Ecto neural progenitor cell (in vitro differentiated cells): ENCODE measurements around the gene NPW.
"Not testable (repeated sequence)": the region's sequence is repeated elsewhere in the genome, so short reads cannot be mapped to it uniquely, and the experiment has no call there.

Source experiments
- DNase-seq: peaks from one replicate; pipeline ENCODE4 v3.0.0-alpha.2; 2018; ENCODE audit warnings: low spot score

NPW gene

GRCh38 chr16:2002406-2003230, 17.0 kb upstream of the NPW start:
- DNase-seq: no peak

GRCh38 chr16:2003231-2003826, 16.3 kb upstream of the NPW start:
- DNase-seq: no peak

GRCh38 chr16:2003827-2004641, 15.6 kb upstream of the NPW start:
- peak; percentile 97 for DNase-seq

GRCh38 chr16:2004795-2005517, 14.6 kb upstream of the NPW start:
- DNase-seq: no peak

DNA sequence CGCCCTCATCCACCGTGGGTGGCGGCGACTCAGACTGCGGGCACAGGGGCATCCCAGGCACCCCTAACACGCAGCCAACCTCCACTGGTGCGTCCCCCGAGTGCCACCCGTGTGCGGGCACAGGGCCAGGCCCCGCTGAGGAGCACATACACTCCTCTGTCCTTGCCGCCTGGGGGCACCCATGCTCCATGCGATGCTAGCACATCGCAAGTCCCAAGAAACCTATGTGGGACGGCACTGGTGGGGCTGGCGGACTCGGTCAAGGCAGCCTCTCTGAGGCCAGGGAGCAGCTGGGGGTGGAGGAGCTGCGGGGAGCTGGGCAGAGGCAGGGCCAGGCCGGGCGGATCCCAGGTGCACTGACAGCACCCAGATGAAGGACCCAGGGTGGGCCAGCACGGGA, 13.9 kb upstream of the NPW start:
- DNase-seq: no peak

DNA sequence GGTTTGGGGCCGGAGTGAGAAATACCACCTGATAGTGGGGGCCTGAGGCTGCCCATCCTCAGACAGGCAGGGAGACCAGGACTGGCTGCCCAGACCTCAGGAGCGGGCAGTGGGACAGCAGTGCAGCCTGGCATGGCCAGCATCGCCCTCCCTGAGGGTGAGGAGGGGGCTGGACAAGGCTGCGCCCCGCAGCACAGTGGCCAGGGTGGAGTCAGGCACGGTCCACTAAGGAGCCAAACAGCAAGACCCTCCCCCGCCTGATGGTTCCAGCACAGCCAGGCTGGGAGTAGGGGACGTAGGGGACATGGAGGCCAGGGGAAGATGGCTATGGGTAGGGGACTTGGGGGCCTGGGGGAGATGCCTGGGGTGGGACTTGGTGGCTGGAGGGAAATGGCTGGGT, 13.3 kb upstream of the NPW start:
- DNase-seq: no peak

DNA sequence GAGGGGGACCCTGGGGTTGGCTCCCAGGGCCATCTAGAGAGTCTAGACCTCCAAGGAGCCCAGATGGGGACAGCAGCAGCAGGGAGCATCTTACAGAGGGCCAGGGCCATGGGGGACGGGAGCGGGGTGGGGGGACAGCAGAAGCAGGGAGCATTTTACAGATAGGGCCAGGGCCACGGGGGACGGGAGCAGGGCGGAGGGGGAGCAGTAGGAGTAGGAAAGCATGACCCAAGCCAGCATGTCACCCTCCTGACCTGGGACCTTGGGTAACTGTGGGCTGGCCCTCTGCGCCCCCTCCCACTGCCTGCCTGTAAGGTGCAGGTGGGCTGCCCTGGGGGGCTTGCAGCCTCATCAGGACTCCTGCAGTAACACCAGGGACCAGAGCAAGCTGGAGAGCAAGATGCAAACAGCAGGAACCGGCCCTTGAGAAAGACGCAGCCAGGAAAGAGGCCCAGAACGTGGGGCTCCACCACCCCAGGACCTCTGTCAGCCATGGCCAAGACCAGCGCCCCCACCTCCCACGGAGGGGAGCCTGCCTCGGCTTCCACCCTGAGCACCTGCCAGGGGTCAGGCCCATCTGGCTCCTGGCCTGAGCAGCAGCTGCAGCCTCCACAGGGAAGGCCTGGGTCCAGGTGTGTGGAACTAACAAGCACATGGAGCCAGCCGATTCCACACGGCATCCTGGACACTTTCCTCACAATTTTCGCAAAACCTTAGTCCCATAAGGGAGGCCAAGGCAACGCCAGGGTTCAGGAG, 12.3 kb upstream of the NPW start:
- no peak for DNase-seq

DNA sequence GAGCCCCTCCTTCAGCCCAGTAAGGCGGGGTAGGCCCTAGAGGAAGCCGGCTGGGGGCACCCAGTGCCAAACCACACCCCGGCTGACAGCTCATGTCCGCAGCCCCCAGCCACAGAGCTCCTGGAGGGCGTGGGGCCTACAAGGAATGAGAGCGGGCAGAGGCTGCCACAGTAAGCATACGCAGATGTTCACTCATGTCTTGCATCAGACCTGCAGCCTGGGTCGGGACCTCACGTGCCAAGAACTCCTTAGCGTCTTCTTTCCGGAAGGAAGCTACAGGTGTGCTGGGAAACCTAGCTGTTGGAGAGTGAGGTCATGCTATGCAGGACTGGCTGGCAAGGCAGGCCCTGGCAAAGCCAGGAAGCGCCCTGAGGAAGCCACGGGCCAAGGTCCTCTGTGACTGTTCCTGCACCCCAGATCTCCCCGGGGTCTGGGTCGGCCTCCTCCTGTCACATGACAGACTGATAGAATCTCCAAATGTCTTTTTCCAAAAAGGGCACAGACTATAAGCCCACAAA, 11.5 kb upstream of the NPW start:
- no peak for DNase-seq

GRCh38 chr16:2008631-2009163, 10.9 kb upstream of the NPW start:
- DNase-seq: no peak

DNA sequence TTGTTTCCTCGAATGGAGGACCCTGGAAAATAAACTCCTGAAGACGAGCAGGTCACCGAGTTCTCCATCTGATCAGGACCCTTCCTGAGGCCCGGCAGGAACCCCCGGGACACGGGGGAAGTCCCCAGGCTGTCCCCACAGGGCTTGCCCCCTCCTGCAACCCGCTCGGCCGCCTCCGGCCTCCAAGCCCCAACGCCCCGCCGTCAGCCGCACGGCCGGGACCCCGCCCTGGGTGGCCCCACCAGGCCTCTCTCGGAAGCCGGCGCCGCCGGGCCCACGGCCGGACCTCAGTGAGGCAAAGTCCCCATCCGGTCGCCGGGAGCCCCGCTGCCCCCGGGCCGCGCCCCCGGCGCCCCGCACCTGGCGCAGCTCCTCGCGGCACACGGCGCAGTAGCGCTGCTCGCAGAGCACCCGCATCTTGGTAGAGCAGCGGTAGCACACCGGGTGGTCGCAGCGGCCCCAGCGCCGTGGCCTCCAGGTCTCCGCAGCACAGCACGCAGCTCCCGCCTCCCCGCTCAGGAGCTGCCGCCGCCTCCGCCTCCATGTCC, 10.3 kb upstream of the NPW start:
- DNase-seq: no peak

- DNase-seq: peak; percentile 88
These were observed 9.6 kb upstream of the NPW start, which contains the start of gene ZNF598 for GRCh38 chr16:2009791-2010510. TSS of gene ZNF598 (minus strand) at chr16:2009821.

GRCh38 chr16:2011726-2012125, 7.9 kb upstream of the NPW start:
- not testable (repeated sequence) for DNase-seq

- DNase-seq: no peak
These were observed 6.1 kb upstream of the NPW start for GRCh38 chr16:2013527-2013926.

DNA sequence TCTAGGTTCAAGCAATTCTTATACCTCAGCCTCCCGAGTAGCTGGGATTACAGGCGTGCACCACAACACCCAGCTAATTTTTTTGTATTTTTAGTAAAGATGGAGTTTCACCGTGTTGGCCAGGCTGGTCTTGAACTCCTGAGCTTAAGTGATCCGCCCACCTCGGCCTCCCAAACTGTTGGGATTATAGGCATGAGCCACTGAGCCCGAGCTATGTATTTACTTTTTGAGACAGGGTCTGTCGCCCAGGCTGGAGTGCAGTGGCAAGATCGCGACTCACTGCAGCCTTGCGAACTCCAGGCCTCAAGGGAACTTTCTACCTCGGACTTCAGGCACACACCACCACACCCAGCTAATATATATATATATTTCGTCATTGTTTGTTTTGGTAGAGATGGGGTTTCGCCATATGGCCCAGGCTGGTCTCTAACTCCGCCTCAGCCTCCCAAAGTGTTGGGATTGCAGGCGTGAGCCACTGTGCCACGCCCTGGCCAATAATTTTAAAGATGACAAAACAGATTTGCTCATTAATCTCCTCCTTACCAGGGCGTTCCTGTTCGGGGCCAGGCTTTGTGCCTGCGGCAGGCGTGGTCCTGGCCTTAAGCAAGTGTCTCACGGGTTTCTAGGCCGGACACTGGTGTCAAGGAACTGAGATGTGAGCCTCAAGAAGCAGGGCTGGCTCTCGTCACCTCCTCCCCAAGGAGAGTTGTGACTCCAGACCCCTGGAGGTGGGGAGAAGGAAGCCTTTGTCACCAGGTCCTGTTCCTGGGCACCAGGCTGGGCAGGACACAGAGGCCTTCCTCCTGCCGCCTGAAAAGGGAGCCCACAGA, 4.3 kb upstream of the NPW start:
- no peak for DNase-seq

GRCh38 chr16:2015947-2016208, 3.7 kb upstream of the NPW start:
- no peak for DNase-seq

GRCh38 chr16:2016407-2016922, 3.1 kb upstream of the NPW start:
- DNase-seq: no peak

DNA sequence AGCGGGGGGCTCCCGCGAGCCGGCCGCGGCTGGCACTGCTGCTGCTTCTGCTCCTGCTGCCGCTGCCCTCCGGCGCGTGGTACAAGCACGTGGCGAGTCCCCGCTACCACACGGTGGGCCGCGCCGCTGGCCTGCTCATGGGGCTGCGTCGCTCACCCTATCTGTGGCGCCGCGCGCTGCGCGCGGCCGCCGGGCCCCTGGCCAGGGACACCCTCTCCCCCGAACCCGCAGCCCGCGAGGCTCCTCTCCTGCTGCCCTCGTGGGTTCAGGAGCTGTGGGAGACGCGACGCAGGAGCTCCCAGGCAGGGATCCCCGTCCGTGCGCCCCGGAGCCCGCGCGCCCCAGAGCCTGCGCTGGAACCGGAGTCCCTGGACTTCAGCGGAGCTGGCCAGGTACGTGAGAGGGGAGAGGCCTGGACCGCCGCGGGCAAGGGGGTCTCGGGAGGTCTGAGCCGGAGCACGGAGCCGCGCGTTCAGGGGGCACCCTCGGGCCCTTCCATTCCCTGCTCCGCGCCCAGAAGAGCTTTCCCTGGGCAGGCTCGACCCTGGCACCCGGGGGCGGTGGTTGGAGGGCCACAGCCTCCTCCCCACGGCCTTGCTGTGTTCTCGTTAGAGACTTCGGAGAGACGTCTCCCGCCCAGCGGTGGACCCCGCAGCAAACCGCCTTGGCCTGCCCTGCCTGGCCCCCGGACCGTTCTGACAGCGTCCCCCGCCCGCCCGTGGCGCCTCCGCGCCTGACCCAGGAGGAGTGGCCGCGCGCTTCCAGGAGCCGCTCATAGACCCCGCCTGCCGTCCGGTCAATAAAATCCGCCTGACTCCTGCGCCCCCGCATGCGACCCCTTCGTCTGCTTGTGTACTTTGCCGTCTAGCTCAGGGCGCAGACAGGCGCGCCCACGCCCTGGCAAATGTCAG, 591 bp downstream of the NPW start:
- no peak for DNase-seq

- DNase-seq: peak; percentile 77
These were observed 3.1 kb downstream of the NPW start for GRCh38 chr16:2022723-2023091.
